ENCODE data around the gene DNAI7.

DNAI7 gene

GRCh38 chr12:25106818-25107217 is 88.1 kb downstream of the DNAI7 start:
- no peak for FAIRE-seq

DNA sequence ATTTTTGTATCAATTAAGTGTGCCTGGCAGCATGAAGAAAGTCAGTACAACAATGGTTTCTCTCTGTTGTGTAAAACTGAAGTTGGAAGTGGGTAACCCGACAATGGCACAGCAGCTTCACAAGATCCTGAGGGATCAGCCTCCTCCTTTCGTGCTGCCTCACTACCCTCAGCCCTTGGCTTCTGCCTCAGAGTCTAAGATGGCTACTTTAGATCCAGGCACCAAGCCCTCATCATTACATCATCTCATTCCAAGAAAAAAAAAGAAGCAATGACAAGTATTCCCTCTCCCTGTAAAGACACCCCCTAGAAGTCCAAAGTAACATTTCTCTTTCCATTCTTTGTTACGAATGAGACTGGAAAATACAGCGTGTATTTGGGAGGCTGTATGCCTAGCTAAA is 92.6 kb downstream of the DNAI7 start:
- FAIRE-seq = no peak
- DNase-seq (ENCODE audit: low spot score) = no peak

More at GRCh38 chr12:25106818-25107217, 88.1 kb downstream of the DNAI7 start:
- no peak for DNase-seq (ENCODE audit: low spot score)

DNA sequence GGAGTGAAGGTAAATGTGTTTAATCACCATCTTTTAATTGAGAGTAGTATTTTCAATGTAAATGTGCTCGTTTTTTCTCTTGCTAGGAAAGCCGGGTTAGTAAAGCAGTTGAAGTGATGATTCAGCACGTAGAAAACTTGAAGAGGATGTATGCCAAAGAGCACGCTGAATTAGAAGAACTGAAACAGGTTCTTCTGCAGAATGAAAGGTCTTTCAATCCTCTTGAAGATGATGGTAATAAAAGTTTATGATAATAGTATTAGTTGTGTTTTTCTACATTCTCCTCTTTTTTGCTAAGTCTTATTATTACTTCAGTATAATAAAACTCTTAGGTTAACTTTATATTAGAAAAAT is 93.9 kb downstream of the DNAI7 start:
- no peak for DNase-seq (ENCODE audit: low spot score)
- FAIRE-seq = no peak

- FAIRE-seq (no peak), DNase-seq (ENCODE audit: low spot score) (no peak)
These were observed 94.5 kb downstream of the DNAI7 start for GRCh38 chr12:25100194-25101091.

DNA sequence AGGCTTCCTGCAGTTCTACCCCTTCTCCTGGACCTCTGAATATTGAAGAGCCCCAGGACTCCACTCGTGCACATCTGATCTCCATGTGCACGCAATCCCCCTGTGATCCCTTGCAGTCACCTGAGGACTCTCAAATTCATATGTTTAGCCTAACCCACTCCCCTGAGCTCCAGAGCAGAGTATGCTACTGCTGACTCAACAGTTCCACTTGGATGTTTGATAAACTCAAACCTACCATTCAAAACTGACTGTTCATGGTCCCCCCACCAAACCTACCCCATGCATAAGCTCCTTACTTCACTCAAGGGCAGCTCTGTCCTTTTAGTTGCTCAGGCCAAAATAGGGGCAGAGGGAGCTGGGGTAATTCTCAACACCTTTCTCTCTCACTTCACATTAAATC is 96.0 kb downstream of the DNAI7 start:
- FAIRE-seq (no peak), DNase-seq (ENCODE audit: low spot score) (no peak)

GRCh38 chr12:25089738-25090137 is 105.2 kb downstream of the DNAI7 start:
- FAIRE-seq (peak; percentile 13), DNase-seq (ENCODE audit: low spot score) (peak; percentile 79)

DNA sequence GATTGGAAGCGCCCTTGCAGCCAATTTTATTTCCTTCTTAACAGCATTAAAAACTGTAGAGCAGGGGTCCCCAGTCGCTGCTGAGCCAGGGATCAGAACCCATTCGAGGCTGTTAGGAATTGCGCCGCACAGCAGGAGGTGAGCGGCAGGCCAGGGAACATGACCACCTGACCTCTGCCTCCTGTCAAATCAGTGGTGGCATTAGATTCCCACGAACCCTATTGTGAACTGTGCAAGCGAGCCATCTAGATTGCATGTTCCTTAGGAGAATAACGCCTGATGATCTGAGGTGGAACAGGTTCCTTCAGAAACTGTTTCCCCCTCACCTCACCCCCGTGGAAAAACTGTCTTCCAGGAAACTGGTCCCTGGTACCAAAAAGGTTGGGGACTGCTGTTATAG is 107.4 kb downstream of the DNAI7 start:
- FAIRE-seq = no peak
- no peak for DNase-seq (ENCODE audit: low spot score)

GRCh38 chr12:25084816-25085215 is 110.1 kb downstream of the DNAI7 start:
- DNase-seq (ENCODE audit: low spot score) = no peak
- FAIRE-seq = no peak

DNA sequence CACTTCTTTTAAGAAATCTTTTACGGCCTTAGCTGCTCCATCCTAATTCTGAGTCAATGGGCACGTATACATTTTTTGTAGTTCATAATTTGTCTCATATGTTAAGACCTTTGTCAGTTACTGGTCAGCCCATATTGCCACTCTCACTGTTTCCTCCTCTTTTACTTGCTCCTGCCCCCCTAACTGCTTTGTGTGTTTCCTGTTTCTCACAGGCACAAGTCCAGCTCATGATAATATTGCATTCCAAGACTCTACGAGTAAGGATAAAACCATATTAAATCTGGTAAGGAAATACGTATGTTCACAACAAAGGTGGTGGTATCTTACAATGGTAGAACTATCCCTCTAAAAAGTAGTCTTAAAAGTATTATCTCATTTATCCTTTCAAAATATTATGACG is 111.7 kb downstream of the DNAI7 start:
- no peak for FAIRE-seq
- no peak for DNase-seq (ENCODE audit: low spot score)

DNA sequence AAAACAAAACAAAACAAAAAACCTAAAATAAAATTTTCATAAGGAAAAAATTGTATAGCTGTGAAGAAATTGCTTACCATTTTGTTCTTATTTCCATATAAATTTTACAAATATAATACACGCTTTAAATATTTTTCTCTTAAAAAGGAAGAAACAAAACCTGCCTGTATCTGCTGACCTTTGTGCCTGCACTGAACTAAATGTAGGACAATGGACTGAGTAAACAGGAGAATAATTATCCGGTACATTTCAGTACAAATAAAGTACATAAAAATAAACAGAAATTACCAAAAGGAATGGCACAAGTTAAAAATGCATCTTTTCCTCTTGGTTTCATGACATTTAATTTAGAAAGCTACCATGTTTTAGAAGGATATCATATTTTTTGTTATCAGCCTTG is 112.3 kb downstream of the DNAI7 start:
- FAIRE-seq (no peak), DNase-seq (ENCODE audit: low spot score) (no peak)

DNA sequence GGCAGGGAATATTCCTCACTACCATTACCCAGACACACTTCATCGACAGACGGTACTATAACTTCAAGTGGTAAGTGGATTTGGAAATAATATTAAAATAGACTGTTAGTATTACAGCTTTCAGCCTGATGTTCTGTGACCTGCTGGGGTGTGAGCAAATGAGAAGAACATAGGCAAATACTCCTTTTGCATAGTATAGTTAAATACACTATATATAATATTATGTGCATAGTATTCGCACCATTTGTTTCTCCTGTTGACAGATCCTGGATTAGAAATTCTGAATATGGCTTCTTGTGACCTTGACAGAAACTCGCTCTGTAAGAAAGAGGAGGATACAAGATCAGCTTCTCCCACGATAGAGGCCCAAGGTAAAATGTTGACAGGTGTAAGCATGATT is 115.6 kb downstream of the DNAI7 start:
- DNase-seq (ENCODE audit: low spot score) (no peak), FAIRE-seq (no peak)

GRCh38 chr12:25074954-25075353 is 120.0 kb downstream of the DNAI7 start:
- no peak for DNase-seq (ENCODE audit: low spot score)
- no peak for FAIRE-seq

DNA sequence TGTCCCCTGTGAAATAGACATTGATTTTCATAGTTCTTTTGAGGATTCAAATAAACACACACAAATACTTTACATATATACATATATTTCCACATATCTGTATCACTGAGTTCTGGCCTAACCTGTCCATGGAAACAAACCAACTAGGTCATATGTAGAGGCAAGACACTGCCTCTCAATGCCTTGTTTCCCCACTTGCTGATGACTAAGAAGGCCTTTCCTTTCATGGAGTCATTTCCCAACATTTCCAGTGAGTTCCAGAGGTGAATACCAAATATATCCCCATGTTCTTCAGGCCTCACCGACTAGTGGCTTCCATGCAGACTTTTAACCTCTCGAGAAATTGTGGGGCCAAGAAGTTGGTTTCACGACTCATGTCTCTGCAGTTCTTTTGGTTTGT is 120.8 kb downstream of the DNAI7 start:
- no peak for DNase-seq (ENCODE audit: low spot score)
- no peak for FAIRE-seq

DNA sequence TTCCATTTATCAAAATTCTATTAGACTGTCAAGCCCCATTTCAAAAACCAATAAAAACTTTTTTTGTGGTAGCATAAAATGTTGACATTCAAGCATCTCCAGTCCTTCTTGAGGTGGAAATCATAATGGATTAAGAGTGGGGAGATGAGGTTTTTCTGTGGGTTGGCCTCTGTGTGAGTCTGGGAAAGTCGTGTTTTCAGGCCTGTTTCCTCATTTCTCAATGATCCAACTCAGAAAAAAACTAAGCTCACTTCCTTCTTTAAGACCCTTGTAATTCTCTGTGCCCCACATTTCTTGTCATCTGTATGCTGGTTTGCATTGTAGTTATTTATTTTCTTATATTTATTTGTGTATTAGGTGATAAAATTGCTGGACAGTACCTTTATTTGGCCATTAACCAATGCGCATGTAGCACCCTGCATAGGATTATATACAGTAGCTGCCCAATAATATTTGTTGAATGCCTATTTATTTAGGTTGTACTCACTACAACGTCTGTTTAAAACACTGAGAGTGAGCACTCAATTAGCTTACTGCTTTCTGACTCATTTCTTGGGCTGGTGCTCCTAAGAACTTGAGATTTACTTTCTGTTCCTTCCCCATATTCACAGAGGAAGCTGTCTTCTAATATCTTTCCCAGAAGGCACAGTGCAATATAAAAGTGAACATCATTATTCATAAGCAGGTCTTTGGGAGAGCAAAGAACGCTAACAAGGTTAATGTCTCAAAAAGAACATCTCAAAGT is 121.9 kb downstream of the DNAI7 start:
- no peak for FAIRE-seq
- DNase-seq (ENCODE audit: low spot score) = no peak

- FAIRE-seq = no peak
- DNase-seq (ENCODE audit: low spot score) = no peak
These were observed 123.6 kb downstream of the DNAI7 start for GRCh38 chr12:25071366-25071765.

DNA sequence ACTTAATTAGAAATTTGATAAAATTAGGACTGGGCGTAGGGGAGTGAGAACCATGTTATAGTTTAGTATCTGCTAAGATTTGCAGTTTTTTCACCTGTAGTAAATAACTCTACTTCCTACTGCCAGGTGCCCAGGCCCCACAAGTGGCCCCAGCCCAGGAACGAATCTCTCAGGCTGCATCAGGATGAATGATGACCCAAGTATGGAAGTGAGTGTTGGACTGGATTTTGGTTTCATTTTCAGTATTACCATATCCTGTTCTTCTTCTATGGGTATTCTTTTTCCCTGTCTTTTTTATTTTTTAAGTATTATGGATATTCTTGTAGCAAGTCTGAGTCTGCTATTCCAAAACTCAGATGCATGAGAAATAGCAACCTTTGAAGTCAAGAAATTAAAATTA is 125.7 kb downstream of the DNAI7 start:
- no peak for FAIRE-seq
- DNase-seq (ENCODE audit: low spot score) = no peak

DNA sequence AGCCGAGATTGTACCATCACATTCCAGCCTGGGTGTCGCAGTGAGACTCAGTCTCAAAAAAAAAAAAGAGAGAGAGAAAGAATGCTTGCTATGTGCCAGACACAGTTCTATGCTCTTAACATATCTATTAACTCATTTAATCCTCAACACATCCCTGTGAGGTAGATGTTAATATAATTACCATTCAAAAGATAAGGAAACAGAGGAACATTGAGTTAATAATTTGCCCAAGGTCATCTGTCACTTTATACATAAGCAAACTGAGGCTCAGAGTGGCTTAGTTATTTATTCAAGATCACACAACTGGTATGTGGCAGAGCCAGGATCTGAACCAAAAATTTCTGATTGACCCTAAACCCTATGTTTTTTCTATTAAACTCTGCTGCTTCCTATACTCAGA is 129.9 kb downstream of the DNAI7 start:
- FAIRE-seq = no peak
- no peak for DNase-seq (ENCODE audit: low spot score)

- no peak for DNase-seq (ENCODE audit: low spot score)
- FAIRE-seq = no peak
These were observed 130.9 kb downstream of the DNAI7 start for GRCh38 chr12:25063873-25064628.

DNA sequence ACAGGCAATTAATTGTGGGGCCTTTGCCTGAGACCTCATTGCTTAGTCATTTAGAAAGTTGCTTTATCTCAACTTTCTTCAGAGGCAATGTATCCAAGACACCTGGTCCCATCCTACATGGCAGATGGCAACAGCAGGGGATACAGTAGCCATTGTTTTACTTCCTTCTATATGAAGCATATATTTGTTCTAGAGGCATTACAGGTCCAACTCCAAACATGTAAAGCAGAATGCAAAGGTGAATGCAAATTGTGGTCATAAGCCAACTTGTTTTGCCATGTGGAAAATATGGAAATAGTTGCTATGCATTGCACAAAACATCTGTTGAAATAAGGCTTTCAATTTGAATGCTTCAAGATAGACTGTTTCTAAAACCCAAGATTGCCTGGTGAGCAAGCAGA is 136.3 kb downstream of the DNAI7 start:
- FAIRE-seq = peak; percentile 23
- DNase-seq (ENCODE audit: low spot score) = no peak

Data from urothelium cell line (cell line).